ENCODE data around the gene MT1F. TPM values are rescaled to one million over a fixed set of nuclear protein-coding genes. Genes with fewer than 3 reads are reported as not detected.

Gene MT1F
- total RNA-seq, 4 donors from 2014 or later, result 1.7 to 4.6 TPM; not detected in 2

- peak; percentile 84 for ATAC-seq
- no peaks in the 10 kb centered on the region for H3K36me3 ChIP-seq
- TF ChIP-seq POLR2A (IDR thresholded peaks at IDR 0.05), result peak; percentile 27 to 38
- no peak for TF ChIP-seq EP300 (IDR thresholded peaks at IDR 0.05)
- TF ChIP-seq POLR2AphosphoS5 (IDR thresholded peaks at IDR 0.05), result peak; percentile 71
- TF ChIP-seq CTCF (IDR thresholded peaks at IDR 0.05), result no peak
- peaks cover 0 to 41% (median 16%) of the 10 kb centered on the region in 3 donors for H3K4me1 ChIP-seq
- H3K9me3 ChIP-seq, result no peaks in the 10 kb centered on the region
- peak within 1 kb of the TSS in 3 of 4 donors; percentile 56 to 79 (median 72) for H3K27ac ChIP-seq
- peaks cover 91% of the 10 kb centered on the region for H3K27me3 ChIP-seq
- H3K4me3 ChIP-seq, result peak within 1 kb of the TSS; percentile 21 to 52
- WGBS, 2 donors (ENCODE audit: low coverage in 1 of 2), result 13 to 20% methylated on average over 10 to 18 of the region's 68 CpGs
Observed at GRCh38 chr16:56637814-56638750, 19.7 kb upstream of the MT1F start, which contains the start of gene MT1A. Gene MT1A (plus strand): TSS chr16:56638666. CDS start chr16:56638739, 73 bp downstream.

GRCh38 chr16:56639045-56639444 is 18.7 kb upstream of the MT1F start:
- Histone ChIP-seq H3K36me3 (no peaks in the 10 kb centered on the region), H3K4me3 (no peak overlapping the region), H3K27me3 (peaks cover 91% of the 10 kb centered on the region), H3K27ac (peak overlapping the region in 1 of 4 donors; percentile 79), H3K4me1 (peaks cover 0 to 50% (median 23%) of the 10 kb centered on the region in 3 donors), H3K9me3 (no peaks in the 10 kb centered on the region)
- no peak for ATAC-seq
- no peak for TF ChIP-seq CTCF (IDR thresholded peaks at IDR 0.05)
- no peak for TF ChIP-seq EP300 (IDR thresholded peaks at IDR 0.05)
- TF ChIP-seq POLR2AphosphoS5 (IDR thresholded peaks at IDR 0.05), result no peak
- TF ChIP-seq POLR2A (IDR thresholded peaks at IDR 0.05), result no peak
- WGBS, 2 donors (ENCODE audit: low coverage in 1 of 2), result 80% methylated on average over 1 of the region's 1 CpG; no CpG with 5 or more reads in 1 of the 2 donors

- Histone ChIP-seq H3K36me3 (no peaks in the 10 kb centered on the region), H3K27ac (no peak overlapping the region), H3K27me3 (peaks cover 91% of the 10 kb centered on the region), H3K9me3 (no peaks in the 10 kb centered on the region), H3K4me1 (peaks cover 0 to 48% (median 23%) of the 10 kb centered on the region in 3 donors), H3K4me3 (no peak overlapping the region)
- 85 to 86% methylated on average over 1 of the region's 1 CpG for WGBS, 2 donors (ENCODE audit: low coverage in 1 of 2)
- no peak for TF ChIP-seq CTCF (IDR thresholded peaks at IDR 0.05)
- TF ChIP-seq POLR2A (IDR thresholded peaks at IDR 0.05), result no peak
- no peak for TF ChIP-seq EP300 (IDR thresholded peaks at IDR 0.05)
- no peak for TF ChIP-seq POLR2AphosphoS5 (IDR thresholded peaks at IDR 0.05)
- ATAC-seq, result no peak
Observed at GRCh38 chr16:56640076-56640475, 17.7 kb upstream of the MT1F start.

GRCh38 chr16:56641166-56641565 is 16.6 kb upstream of the MT1F start:
- H3K36me3 ChIP-seq, result no peaks in the 10 kb centered on the region
- no peak for ATAC-seq
- TF ChIP-seq POLR2AphosphoS5 (IDR thresholded peaks at IDR 0.05) (no peak), CTCF (IDR thresholded peaks at IDR 0.05) (no peak), EP300 (IDR thresholded peaks at IDR 0.05) (no peak), POLR2A (IDR thresholded peaks at IDR 0.05) (no peak)
- 92 to 100% methylated on average over 2 of the region's 2 CpGs for WGBS, 2 donors (ENCODE audit: low coverage in 1 of 2)
- peaks cover 0 to 37% (median 19%) of the 10 kb centered on the region in 3 donors for H3K4me1 ChIP-seq
- no peak overlapping the region for H3K27ac ChIP-seq
- no peak overlapping the region for H3K4me3 ChIP-seq
- H3K27me3 ChIP-seq, result peaks cover 91% of the 10 kb centered on the region
- no peaks in the 10 kb centered on the region for H3K9me3 ChIP-seq

All from gastroesophageal sphincter (tissue), 4 donors.